ENCODE data around the gene ZXDB. TPM values are rescaled to one million over a fixed set of nuclear protein-coding genes. Genes with fewer than 3 reads are reported as not detected.

The ZXDB gene
- total RNA-seq, 1 experiment from 2014 or later, result 11.9 TPM

- Histone ChIP-seq H3K9me3 (ENCODE audit: control insufficient read depth, low read depth, low read length) (peaks cover 34% of the 10 kb centered on the region), H4K8ac (replicated peaks; ENCODE audit: insufficient read length, low read depth, low read length) (no peak overlapping the region), H3T11ph (ENCODE audit: low read length) (no peak overlapping the region), H2BK20ac (ENCODE audit: low read depth, low read length, poor library complexity, severe bottlenecking) (no peak overlapping the region), H3K14ac (ENCODE audit: insufficient read depth, low read length) (no peak overlapping the region), H2AK5ac (ENCODE audit: insufficient read length, low read length) (no peak overlapping the region), H4K20me1 (ENCODE audit: control insufficient read depth, insufficient read depth, insufficient read length) (no peaks in the 10 kb centered on the region), H3K56ac (ENCODE audit: insufficient read length, low read depth, low read length) (no peak overlapping the region), H3K23ac (ENCODE audit: insufficient read length, low read depth, low read length) (no peak overlapping the region), H3K23me2 (ENCODE audit: insufficient read length, low read depth, low read length, poor library complexity, severe bottlenecking) (no peaks in the 10 kb centered on the region), H3K18ac (ENCODE audit: insufficient read length, low read depth, low read length) (no peak overlapping the region), H2BK12ac (ENCODE audit: insufficient read length, low read depth, low read length) (no peak overlapping the region), H3K9ac (ENCODE audit: extremely low read depth, insufficient read length, low read length) (no peak overlapping the region), H2AFZ (ENCODE audit: low read length) (no peak overlapping the region), H4K5ac (ENCODE audit: insufficient read length, low read depth, low read length) (no peak overlapping the region), H3K27me3 (ENCODE audit: insufficient read depth, low read length) (no peaks in the 10 kb centered on the region), H3K79me1 (ENCODE audit: insufficient read depth, low read depth, low read length, poor library complexity, severe bottlenecking) (no peaks in the 10 kb centered on the region), H3K4me2 (ENCODE audit: insufficient read depth, insufficient read length, low read length) (no peak overlapping the region), H4K91ac (ENCODE audit: insufficient read length, low read depth, low read length) (no peak overlapping the region), H2BK120ac (ENCODE audit: low read depth, low read length, poor library complexity, severe bottlenecking) (no peak overlapping the region), H3K4ac (ENCODE audit: low read depth, low read length) (no peak overlapping the region), H2BK5ac (ENCODE audit: insufficient read length, low read length) (no peak overlapping the region), H3K79me2 (ENCODE audit: insufficient read depth, low read length) (no peaks in the 10 kb centered on the region), H3K27ac (ENCODE audit: insufficient read length, low read depth, low read length) (no peak overlapping the region), H2BK15ac (ENCODE audit: low read depth, low read length) (no peak overlapping the region), H3K4me1 (ENCODE audit: insufficient read depth, low read length) (no peaks in the 10 kb centered on the region)
- no CpG with 5 or more reads among the region's 2 CpGs for WGBS (ENCODE audit: extremely low coverage, insufficient read length, low lambda C conversion rate)
- Mint-ChIP-seq H3K4me3 (no peak overlapping the region), H3K9me3 (peaks cover 67 to 82% of the 10 kb centered on the region in 2 experiments), H3K4me1 (peaks cover 4 to 7% of the 10 kb centered on the region in 2 experiments; a peak in 3 of 4 replicates), H3K36me3 (ENCODE audit: insufficient read depth in 1 of 3, low read depth in 3 of 3) (no peaks in the 10 kb centered on the region; a peak in 1 of 7 replicates), H3K27ac (no peak overlapping the region), H3K27me3 (ENCODE audit: low read depth) (no peaks in the 10 kb centered on the region; the same call in 1 of the 2 replicates)
- TF ChIP-seq CTCF (conservative IDR thresholded peaks at IDR 0.05), result no peak
- DNase-seq, result no peak
These were observed 4.7 kb upstream of the ZXDB start for GRCh38 chrX:57587062-57587461.

Measured in H9 (cell line).